HG03432 (cell line): ENCODE results near the gene PGAP6.
"Not testable (repeated sequence)": the region's sequence is repeated elsewhere in the genome, so short reads cannot be mapped to it uniquely, and the experiment has no call there.

Experiments
- ATAC-seq: cut with Tn5 transposase; IDR thresholded peaks from one replicate; pipeline ENCODE4 v1.9.1; 2021; ENCODE audit warnings: mild to moderate bottlenecking, moderate library complexity; ENCODE audit not compliant: unreplicated experiment

The PGAP6 gene

GRCh38 chr16:368388-369158 is 13.2 kb downstream of the PGAP6 start:
- no peak for ATAC-seq

- no peak for ATAC-seq
Measured at GRCh38 chr16:367333-367903, 14.4 kb downstream of the PGAP6 start.

- no peak for ATAC-seq
Measured at GRCh38 chr16:366476-366875, 15.3 kb downstream of the PGAP6 start.

- ATAC-seq: no peak
Measured at GRCh38 chr16:364595-365491, 16.9 kb downstream of the PGAP6 start.

GRCh38 chr16:363766-364490 is 17.9 kb downstream of the PGAP6 start:
- no peak for ATAC-seq

- ATAC-seq: no peak
Measured at GRCh38 chr16:363110-363765, 18.5 kb downstream of the PGAP6 start.

GRCh38 chr16:362702-362999 is 19.1 kb downstream of the PGAP6 start:
- ATAC-seq: not testable (repeated sequence)

- peak; percentile 54 for ATAC-seq
Measured at GRCh38 chr16:361872-362701, 19.7 kb downstream of the PGAP6 start.

- no peak for ATAC-seq
Measured at GRCh38 chr16:361341-361871, 20.4 kb downstream of the PGAP6 start.

GRCh38 chr16:360698-361336 is 21.0 kb downstream of the PGAP6 start:
- no peak for ATAC-seq

GRCh38 chr16:359871-360697 is 21.7 kb downstream of the PGAP6 start:
- ATAC-seq: no peak

- ATAC-seq: no peak
Measured at GRCh38 chr16:359067-359763, 22.6 kb downstream of the PGAP6 start.

- no peak for ATAC-seq
Measured at GRCh38 chr16:356741-357140, 25.0 kb downstream of the PGAP6 start.

GRCh38 chr16:354971-355461 is 26.8 kb downstream of the PGAP6 start:
- ATAC-seq: no peak

GRCh38 chr16:354291-354881 is 27.4 kb downstream of the PGAP6 start:
- ATAC-seq: no peak

GRCh38 chr16:353404-354290 is 28.1 kb downstream of the PGAP6 start:
- ATAC-seq: no peak
